HEK293 (cell line): ENCODE data around the gene LRRC8D.

Source experiments
- BCL11A ChIP-seq: fragments of 450-650 bp; formaldehyde crosslinking; IDR thresholded peaks from 2 replicates; pipeline ENCODE4 v1.5.1; 2016; ENCODE audit warnings: low read depth, missing biosample characterization, missing genetic modification characterization
- BCL11B ChIP-seq: fragments of 450-650 bp; formaldehyde crosslinking; IDR thresholded peaks from 2 replicates; pipeline ENCODE4 v1.5.1; 2016; ENCODE audit warnings: low read depth, missing biosample characterization, missing genetic modification characterization
- GLI2 ChIP-seq: fragments of 450-650 bp; formaldehyde crosslinking; IDR thresholded peaks from 2 replicates; pipeline ENCODE4; 2017; ENCODE audit warnings: missing biosample characterization, missing genetic modification characterization, low read depth, borderline replicate concordance
- GLIS1 ChIP-seq: fragments of 450-650 bp; formaldehyde crosslinking; IDR thresholded peaks from 2 replicates; pipeline ENCODE4 v1.5.1; 2016; ENCODE audit warnings: missing biosample characterization, missing genetic modification characterization
- GLIS2 ChIP-seq: fragments of 450-650 bp; formaldehyde crosslinking; IDR thresholded peaks from 2 replicates; pipeline ENCODE4 v1.5.1; 2016; ENCODE audit warnings: missing biosample characterization, missing genetic modification characterization
- KLF17 ChIP-seq: fragments of 450-650 bp; formaldehyde crosslinking; IDR thresholded peaks from 2 replicates; pipeline ENCODE4 v1.5.1; 2016; ENCODE audit warnings: missing biosample characterization, missing genetic modification characterization
- SP3 ChIP-seq: fragments of 450-650 bp; formaldehyde crosslinking; IDR thresholded peaks from 2 replicates; pipeline ENCODE4 v1.5.1; 2016; ENCODE audit warnings: missing biosample characterization, missing genetic modification characterization
- ZBTB21 ChIP-seq: fragments of 450-650 bp; formaldehyde crosslinking; IDR thresholded peaks from 2 replicates; pipeline ENCODE4 v1.5.1; 2017; ENCODE audit warnings: missing biosample characterization, missing genetic modification characterization
- ZNF121 ChIP-seq: fragments of 450-650 bp; formaldehyde crosslinking; IDR thresholded peaks from 2 replicates; pipeline ENCODE4 v1.5.1; 2016; ENCODE audit warnings: missing biosample characterization, missing genetic modification characterization
- ZNF155 ChIP-seq: fragments of 450-650 bp; formaldehyde crosslinking; IDR thresholded peaks from 2 replicates; pipeline ENCODE4 v1.5.1; 2016; ENCODE audit warnings: missing biosample characterization, missing genetic modification characterization
- ZNF18 ChIP-seq: fragments of 450-650 bp; formaldehyde crosslinking; IDR thresholded peaks from 2 replicates; pipeline ENCODE4 v1.5.1; 2016; ENCODE audit warnings: missing biosample characterization, missing genetic modification characterization
- ZNF223 ChIP-seq: fragments of 450-650 bp; formaldehyde crosslinking; IDR thresholded peaks from 2 replicates; pipeline ENCODE4 v1.5.1; 2016; ENCODE audit warnings: missing biosample characterization, missing genetic modification characterization
- ZNF239 ChIP-seq: fragments of 450-650 bp; formaldehyde crosslinking; IDR thresholded peaks from 2 replicates; pipeline ENCODE4 v1.5.1; 2016; ENCODE audit warnings: missing biosample characterization, missing genetic modification characterization
- ZNF280D ChIP-seq: fragments of 450-650 bp; formaldehyde crosslinking; IDR thresholded peaks from 2 replicates; pipeline ENCODE4 v1.5.1; 2016; ENCODE audit warnings: missing biosample characterization, missing genetic modification characterization
- ZNF350 ChIP-seq: fragments of 450-650 bp; formaldehyde crosslinking; IDR thresholded peaks from 2 replicates; pipeline ENCODE4 v1.5.0; 2017; ENCODE audit warnings: missing biosample characterization, mild to moderate bottlenecking, missing genetic modification characterization
- ZNF366 ChIP-seq: fragments of 450-650 bp; formaldehyde crosslinking; conservative IDR thresholded peaks from 2 replicates; pipeline ENCODE4 v1.5.1; 2016; ENCODE audit warnings: missing biosample characterization, missing genetic modification characterization
- ZNF521 ChIP-seq: fragments of 450-650 bp; formaldehyde crosslinking; IDR thresholded peaks from 2 replicates; pipeline ENCODE4 v1.5.1; 2017; ENCODE audit warnings: missing biosample characterization, mild to moderate bottlenecking, missing genetic modification characterization
- ZNF621 ChIP-seq: fragments of 450-650 bp; formaldehyde crosslinking; IDR thresholded peaks from 2 replicates; pipeline ENCODE4 v1.5.1; 2017; ENCODE audit warnings: missing biosample characterization, missing genetic modification characterization
- ZNF623 ChIP-seq: fragments of 450-650 bp; formaldehyde crosslinking; IDR thresholded peaks from 2 replicates; pipeline ENCODE4 v1.5.1; 2016; ENCODE audit warnings: missing biosample characterization, missing genetic modification characterization
- ZNF639 ChIP-seq: fragments of 450-650 bp; formaldehyde crosslinking; IDR thresholded peaks from 2 replicates; pipeline ENCODE4 v1.5.1; 2016; ENCODE audit warnings: missing biosample characterization, missing genetic modification characterization
- ZNF658 ChIP-seq: fragments of 450-650 bp; formaldehyde crosslinking; IDR thresholded peaks from 2 replicates; pipeline ENCODE4; 2016; ENCODE audit warnings: missing biosample characterization, missing genetic modification characterization
- ZNF664 ChIP-seq: fragments of 450-650 bp; formaldehyde crosslinking; IDR thresholded peaks from 2 replicates; pipeline ENCODE4 v1.5.1; 2016; ENCODE audit warnings: missing biosample characterization, missing genetic modification characterization
- ZNF677 ChIP-seq: fragments of 450-650 bp; IDR thresholded peaks from 2 replicates; pipeline ENCODE4 v1.5.0; 2018; ENCODE audit warnings: missing biosample characterization, mild to moderate bottlenecking, missing genetic modification characterization, moderate library complexity
- ZNF692 ChIP-seq: fragments of 450-650 bp; formaldehyde crosslinking; IDR thresholded peaks from 2 replicates; pipeline ENCODE4 v1.5.1; 2016; ENCODE audit warnings: missing biosample characterization, missing genetic modification characterization
- ZNF704 ChIP-seq: fragments of 450-650 bp; formaldehyde crosslinking; IDR thresholded peaks from 2 replicates; pipeline ENCODE4 v1.5.1; 2016; ENCODE audit warnings: missing biosample characterization, missing genetic modification characterization
- ZNF747 ChIP-seq: fragments of 450-650 bp; formaldehyde crosslinking; IDR thresholded peaks from 2 replicates; pipeline ENCODE4 v1.5.1; 2016; ENCODE audit warnings: missing biosample characterization, missing genetic modification characterization
- ZSCAN18 ChIP-seq: fragments of 450-650 bp; formaldehyde crosslinking; IDR thresholded peaks from 2 replicates; pipeline ENCODE4 v1.5.1; 2016; ENCODE audit warnings: missing biosample characterization, missing genetic modification characterization

LRRC8D gene

GRCh38 chr1:89953131-89953626 lies 132.3 kb downstream of the LRRC8D start (continued):
- TF ChIP-seq ZNF280D (tag by site-specific recombination) (no peak), ZNF239 (tag by site-specific recombination) (no peak), ZNF677 (tag by site-specific recombination) (no peak), ZNF623 (tag by site-specific recombination) (no peak), ZNF521 (tag by site-specific recombination) (no peak), ZSCAN18 (no peak), ZNF155 (tag by site-specific recombination) (no peak), GLI2 (tag by site-specific recombination) (no peak), SP3 (peak; percentile 44; the same call in 1 of the 2 replicates), ZNF621 (tag by site-specific recombination) (no peak), ZNF121 (tag by site-specific recombination) (no peak), BCL11A (tag by site-specific recombination) (0 out of 2 replicates have a peak, but pooled peaks have one; percentile 21), ZNF18 (tag by site-specific recombination) (no peak), ZNF658 (tag by site-specific recombination) (no peak), GLIS1 (peak; percentile 61), ZNF639 (tag by site-specific recombination) (no peak), ZNF664 (tag by site-specific recombination) (peak; percentile 44), ZNF350 (tag by site-specific recombination) (no peak), ZNF747 (tag by site-specific recombination) (no peak), ZNF692 (tag by site-specific recombination) (peak; percentile 44; the same call in 1 of the 2 replicates), GLIS2 (tag by site-specific recombination) (no peak; the same call in 1 of the 2 replicates), ZNF366 (tag by site-specific recombination) (peak; percentile 76), BCL11B (tag by site-specific recombination) (no peak), ZNF704 (no peak), ZBTB21 (no peak), KLF17 (tag by site-specific recombination) (peak; percentile 87), ZNF223 (no peak)
